RWPE1 (cell line): ENCODE data around the gene UBE2G1.
A peak's percentile ranks its signal among the peaks of the same experiment; 100 is the strongest.

Experiments
- CTCF ChIA-PET: fragments of 350-600 bp; sonication (Branson Sonifier 250); formaldehyde crosslinking; extraction: SDS; loops from one replicate; lab custom pipeline; 2021; lab: Yijun Ruan, JAX
- POLR2A ChIA-PET: fragments of 400-600 bp; formaldehyde crosslinking; extraction: SDS; loops from one replicate; lab custom pipeline; 2020; ENCODE audit warnings: antibody characterized with exemption; ENCODE audit not compliant: low non-redundant PET; lab: Yijun Ruan, JAX
- DNase-seq: peaks from one replicate; pipeline ENCODE4 v3.0.0; 2012; ENCODE audit warnings: low spot score
- H3K27ac ChIP-seq: fragments of 450-650 bp; 2 replicates; pipeline ENCODE4 v1.5.1; 2017
- TF ChIP-seq, protein P1 (sequence below): fragments of 450-650 bp; conservative IDR thresholded peaks from 2 replicates; pipeline ENCODE4 v1.5.1; 2017; ENCODE audit warnings: low read depth, mild to moderate bottlenecking

UBE2G1 gene

DNA sequence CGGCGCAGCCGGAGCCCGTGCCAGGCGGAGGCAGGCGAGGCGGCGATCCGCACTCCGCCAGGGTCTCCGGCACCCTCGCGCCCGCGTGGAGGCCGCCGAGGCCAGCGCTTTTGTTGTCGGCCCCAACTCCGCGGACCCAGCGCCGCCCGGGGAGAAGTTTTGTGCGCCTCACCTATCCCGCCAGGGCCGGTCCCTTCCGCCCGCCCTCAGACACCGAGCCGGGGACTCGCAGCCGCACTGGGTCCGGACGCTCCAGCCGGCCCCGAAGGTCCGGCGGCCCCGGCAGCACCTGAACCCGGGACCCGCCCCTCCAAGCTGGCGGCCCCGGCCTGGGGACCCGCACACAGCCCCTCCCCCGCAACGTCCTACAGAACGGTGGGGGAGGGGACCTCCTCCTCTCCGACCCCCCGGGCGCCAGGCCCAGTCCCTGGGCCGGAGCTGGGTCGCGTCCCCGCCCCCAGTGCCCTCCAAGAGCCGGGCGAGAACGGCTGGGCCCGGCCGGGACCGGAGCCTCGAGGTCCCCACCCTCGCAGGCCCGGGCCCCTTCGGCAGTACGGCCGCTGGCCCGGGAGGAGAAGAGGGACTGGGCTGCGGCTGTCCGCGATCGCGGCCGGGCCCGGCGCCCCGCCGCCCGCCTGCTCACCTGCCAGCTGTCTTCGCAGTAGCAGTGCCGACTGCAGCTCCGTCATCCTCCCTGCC is 698 bp downstream of the UBE2G1 start:
- H3K27ac ChIP-seq: peak overlapping the region; percentile 92
- no peak for DNase-seq
- CTCF ChIA-PET: interaction anchor here (0.6 to 0.7 kb wide), 2 partner anchors 14 to 60 kb away, joined by 3 read pairs; no protein-coding TSS in a partner anchor
- POLR2A ChIA-PET: no interaction called here
- TF ChIP-seq, protein P1, sequence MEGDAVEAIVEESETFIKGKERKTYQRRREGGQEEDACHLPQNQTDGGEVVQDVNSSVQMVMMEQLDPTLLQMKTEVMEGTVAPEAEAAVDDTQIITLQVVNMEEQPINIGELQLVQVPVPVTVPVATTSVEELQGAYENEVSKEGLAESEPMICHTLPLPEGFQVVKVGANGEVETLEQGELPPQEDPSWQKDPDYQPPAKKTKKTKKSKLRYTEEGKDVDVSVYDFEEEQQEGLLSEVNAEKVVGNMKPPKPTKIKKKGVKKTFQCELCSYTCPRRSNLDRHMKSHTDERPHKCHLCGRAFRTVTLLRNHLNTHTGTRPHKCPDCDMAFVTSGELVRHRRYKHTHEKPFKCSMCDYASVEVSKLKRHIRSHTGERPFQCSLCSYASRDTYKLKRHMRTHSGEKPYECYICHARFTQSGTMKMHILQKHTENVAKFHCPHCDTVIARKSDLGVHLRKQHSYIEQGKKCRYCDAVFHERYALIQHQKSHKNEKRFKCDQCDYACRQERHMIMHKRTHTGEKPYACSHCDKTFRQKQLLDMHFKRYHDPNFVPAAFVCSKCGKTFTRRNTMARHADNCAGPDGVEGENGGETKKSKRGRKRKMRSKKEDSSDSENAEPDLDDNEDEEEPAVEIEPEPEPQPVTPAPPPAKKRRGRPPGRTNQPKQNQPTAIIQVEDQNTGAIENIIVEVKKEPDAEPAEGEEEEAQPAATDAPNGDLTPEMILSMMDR: no peak

DNA sequence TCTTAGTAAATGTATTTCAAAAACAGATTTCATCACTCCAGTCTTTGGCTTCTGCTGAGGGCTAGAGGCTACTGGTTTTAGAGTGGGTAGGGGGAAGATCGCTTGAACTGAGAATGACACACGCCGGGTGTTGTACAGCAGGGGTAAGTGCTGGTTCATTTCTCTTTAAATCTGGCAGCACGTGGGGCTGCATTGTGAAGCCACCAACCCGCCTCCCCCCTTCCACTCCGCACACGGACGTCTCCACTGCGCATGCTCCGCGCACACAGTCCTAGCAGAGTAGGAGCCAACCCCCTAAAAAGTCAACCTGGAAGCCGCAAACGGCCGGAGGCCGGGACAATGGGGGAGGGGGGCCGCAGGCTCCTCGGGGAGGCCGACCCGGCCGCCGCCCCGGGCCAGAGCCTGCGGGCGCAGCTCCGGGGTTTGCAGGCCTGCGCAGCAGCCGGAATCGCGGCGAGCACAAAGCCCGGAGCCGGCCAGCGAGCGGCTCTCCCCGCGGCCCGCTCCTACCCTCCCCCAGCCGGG is 1.3 kb downstream of the UBE2G1 start:
- POLR2A ChIA-PET: no interaction called here
- TF ChIP-seq, protein P1: no peak
- peak; percentile 94 for DNase-seq
- H3K27ac ChIP-seq: peak overlapping the region; percentile 92
- CTCF ChIA-PET: no interaction called here

DNA sequence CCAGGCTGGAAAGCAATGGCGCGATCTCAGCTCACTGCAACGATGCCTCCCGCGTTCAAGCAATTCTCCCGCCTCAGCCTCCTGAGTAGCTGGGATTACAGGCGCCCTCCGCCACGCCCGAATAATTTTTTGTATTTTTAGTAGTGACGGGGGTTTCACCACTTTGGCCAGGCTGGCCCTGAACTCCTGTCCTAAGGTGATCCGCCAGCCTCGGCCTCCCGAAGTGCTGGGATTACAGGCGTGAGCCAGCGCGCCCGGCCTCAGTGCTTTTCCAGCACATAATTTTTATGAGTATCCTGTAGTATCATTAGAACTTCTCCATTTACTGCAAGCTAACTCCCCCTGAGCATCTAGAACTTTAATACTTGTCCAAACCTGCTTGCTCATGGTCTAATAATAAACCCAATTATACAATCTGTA is 1.8 kb downstream of the UBE2G1 start:
- peak overlapping the region; percentile 92 for H3K27ac ChIP-seq
- TF ChIP-seq, protein P1: no peak
- no peak for DNase-seq
- CTCF ChIA-PET: interaction anchor here (0.7 kb wide), 1 partner anchor 59 kb away, joined by 3 read pairs; no protein-coding TSS in a partner anchor
- POLR2A ChIA-PET: no interaction called here

DNA sequence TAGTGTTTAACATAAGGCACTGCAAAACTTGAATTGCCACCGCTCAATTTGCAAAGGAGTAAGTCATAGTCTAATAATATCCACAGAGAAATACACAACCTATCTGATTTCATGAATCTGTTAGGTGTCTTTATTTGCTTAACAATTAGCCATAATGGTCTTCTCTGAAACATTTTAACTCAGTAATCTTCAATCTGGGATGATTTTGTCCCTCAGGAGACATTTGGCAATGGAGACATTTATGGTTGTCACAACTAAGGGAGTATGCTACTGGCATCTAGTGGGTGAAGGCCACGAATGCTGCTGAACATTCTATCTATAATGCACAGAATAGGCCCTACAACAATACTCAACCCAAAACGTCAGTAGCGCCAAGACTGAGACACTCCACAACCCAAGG is 4.3 kb downstream of the UBE2G1 start:
- no peak overlapping the region for H3K27ac ChIP-seq
- POLR2A ChIA-PET: no interaction called here
- no peak for DNase-seq
- CTCF ChIA-PET: no interaction called here
- TF ChIP-seq, protein P1: no peak

DNA sequence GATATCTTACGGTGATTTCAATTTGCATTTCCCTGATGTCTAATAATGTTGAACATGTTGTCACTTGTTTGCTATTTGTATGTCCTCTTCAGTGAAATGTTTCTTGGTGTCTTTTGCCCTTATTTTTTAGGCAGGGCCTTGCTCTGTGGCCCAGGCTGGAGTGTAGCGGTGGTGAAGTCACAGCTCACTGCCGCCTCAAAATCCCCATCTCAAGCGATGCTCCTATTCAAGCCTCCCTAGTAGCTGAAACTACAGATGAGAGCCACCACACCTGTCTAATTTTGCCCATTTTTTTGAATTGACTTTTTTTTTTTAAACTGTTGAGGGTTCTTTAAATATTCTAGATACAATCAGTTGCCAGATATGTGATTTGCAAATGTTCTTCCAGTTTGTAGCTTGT is 8.3 kb downstream of the UBE2G1 start:
- no peak for DNase-seq
- ChIA-PET CTCF (no interaction called here), POLR2A (no interaction called here)
- TF ChIP-seq, protein P1: no peak
- no peak overlapping the region for H3K27ac ChIP-seq

DNA sequence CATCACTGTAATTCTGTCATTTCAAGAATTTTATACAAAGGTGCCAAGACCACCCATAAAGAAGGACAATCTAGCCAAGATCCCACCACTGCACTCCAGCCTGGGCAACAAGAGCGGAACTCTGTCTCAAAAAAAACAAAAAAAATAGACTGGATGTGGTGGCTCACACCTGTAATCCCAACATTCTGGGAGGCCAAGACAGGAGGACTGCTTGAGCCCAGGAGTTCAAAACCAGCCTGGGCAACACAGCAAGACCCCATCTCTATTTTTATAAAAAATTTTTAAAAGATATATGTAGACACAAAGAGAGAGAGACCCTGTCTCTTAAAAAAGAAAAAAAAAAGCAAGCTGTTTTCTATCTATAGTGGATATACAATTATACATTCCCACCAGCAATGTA is 8.8 kb downstream of the UBE2G1 start:
- no peak overlapping the region for H3K27ac ChIP-seq
- TF ChIP-seq, protein P1: no peak
- ChIA-PET POLR2A (no interaction called here), CTCF (no interaction called here)
- DNase-seq: no peak
